HG03432 (cell line): Measurements from ENCODE around the gene SPATA9.
"Not testable (repeated sequence)": the region's sequence is repeated elsewhere in the genome, so short reads cannot be mapped to it uniquely, and the experiment has no call there.

Source experiments
- ATAC-seq: cut with Tn5 transposase; IDR thresholded peaks from one replicate; pipeline ENCODE4 v1.9.1; 2021; ENCODE audit warnings: mild to moderate bottlenecking, moderate library complexity; ENCODE audit not compliant: unreplicated experiment

Gene SPATA9

GRCh38 chr5:95646569-95647431 is 36.0 kb downstream of the SPATA9 start, which contains the start of gene RFESD:
RFESD (plus strand) TSS chr5:95646777; CDS start chr5:95652272, 5,495 bp downstream.
- ATAC-seq, result peak; percentile 99

- not testable (repeated sequence) for ATAC-seq
Measured at GRCh38 chr5:95646226-95646568, 36.6 kb downstream of the SPATA9 start.

GRCh38 chr5:95644351-95645042 is 38.3 kb downstream of the SPATA9 start:
- peak; percentile 41 for ATAC-seq

DNA sequence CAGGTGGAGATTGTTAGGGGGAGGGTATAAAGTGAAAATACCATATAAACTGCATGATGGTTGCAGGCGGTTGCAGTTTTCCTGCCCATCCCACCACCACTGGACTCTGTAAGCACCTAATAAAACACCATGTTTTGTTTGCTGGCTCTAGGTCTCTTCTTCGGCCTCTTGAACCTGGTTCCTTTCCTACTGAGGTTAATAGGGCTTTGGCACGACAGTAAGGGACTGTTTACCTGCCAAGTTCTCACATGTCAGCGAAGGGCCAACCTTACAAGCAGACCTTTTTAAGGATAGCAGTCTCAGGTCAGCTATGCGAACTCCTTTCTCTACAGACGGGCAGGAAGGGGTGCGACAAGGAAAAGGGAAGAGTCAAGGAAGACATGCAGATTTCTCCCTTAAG is 39.6 kb downstream of the SPATA9 start:
- no peak for ATAC-seq

DNA sequence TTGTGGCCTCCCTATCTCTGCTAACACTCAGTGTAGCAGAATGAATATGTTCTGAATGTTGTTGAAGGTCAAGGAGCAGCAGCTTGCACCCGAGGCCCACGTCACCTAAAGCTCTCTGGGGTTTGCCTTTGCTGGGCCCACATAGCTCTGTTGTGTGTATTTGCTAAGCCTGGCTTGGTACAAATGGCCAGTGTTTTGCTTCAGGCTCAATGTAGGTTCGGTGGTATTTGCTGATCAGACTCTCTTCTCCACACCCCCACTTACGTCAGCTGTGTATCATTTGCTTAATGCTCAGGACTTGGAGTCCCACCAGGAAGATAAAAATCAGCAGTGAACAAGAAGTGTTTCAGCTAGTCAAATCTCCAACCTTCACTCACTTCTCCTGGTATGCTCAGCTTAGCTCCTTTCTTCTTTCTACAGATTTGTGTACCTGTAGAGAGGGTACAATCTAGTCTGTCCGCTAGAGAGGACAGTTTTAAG is 41.0 kb downstream of the SPATA9 start:
- no peak for ATAC-seq

DNA sequence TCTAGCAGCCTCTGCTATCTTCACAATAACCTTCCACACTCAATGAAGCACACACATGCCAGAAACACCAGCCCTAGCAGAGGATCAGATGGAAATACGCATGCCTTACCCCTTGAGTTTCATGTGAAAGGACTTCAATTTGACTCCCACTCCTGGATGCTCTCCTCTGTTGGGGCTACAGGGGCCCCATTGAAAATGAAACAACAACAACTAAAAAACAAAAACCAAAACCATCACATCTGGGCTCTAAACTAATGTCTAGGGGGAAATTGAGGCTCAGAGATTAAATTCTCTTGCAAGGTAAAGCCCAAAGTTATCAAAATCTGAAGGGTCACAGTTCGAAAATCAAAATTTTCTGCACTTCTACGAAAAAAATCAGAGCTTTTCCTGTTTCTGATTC is 44.2 kb downstream of the SPATA9 start:
- no peak for ATAC-seq

- no peak for ATAC-seq
Measured at GRCh38 chr5:95634081-95634480, 48.7 kb downstream of the SPATA9 start.

DNA sequence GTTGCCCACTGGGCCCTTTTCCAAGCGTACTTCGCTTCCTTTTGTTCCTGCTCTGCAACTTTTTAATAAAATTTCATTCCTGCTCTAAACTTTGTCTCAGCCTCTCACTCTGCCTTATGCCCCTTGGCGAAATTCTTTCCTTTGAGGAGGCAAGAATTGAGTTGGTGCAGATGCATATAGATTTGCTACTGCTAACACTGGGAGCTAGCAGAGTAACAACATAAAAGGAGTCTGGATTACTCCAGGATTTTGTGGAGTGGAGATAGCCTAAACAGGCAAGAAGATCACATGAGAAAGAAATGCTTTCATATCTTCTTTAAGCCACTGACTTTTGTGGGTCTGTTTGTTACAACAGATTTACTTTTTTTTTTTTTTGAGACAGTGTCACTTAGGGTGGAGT is 49.1 kb downstream of the SPATA9 start:
- ATAC-seq, result no peak

- ATAC-seq, result not testable (repeated sequence)
Measured at GRCh38 chr5:95632942-95633341, 49.8 kb downstream of the SPATA9 start.

DNA sequence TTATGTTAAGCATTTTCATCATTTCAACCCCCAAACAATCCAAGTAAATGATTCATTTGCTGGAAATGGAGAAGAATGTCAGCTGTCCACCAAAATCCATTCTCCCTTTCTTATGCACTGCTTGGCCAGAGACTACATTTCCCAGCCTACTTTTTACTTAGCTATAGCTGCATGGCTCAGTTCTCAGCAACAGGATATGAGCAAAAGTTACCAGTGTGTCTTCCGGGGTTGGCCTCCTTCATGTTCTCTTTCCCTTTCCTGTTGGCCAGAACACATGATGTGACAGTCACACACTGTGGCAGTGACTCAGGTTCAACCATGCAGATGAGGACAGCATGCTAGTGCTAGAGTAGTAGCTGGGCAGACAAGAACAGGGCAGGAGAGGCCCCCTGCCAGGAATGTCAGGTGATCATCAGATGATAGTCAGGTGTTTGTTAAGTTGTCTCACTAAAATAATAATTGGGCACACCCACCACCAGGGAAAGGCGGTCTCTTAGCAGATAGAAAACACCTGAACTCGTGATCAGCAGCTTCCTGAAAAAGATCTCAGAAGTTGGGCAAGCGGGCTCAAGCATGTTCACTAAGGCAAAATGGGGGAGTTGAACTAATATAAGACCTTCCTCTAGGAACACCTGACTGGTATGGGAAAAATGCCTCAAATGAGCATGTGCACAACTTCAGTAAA is 50.7 kb downstream of the SPATA9 start:
- peak; percentile 94 for ATAC-seq

- ATAC-seq, result peak; percentile 7
Measured at GRCh38 chr5:95631255-95631958, 51.4 kb downstream of the SPATA9 start.

DNA sequence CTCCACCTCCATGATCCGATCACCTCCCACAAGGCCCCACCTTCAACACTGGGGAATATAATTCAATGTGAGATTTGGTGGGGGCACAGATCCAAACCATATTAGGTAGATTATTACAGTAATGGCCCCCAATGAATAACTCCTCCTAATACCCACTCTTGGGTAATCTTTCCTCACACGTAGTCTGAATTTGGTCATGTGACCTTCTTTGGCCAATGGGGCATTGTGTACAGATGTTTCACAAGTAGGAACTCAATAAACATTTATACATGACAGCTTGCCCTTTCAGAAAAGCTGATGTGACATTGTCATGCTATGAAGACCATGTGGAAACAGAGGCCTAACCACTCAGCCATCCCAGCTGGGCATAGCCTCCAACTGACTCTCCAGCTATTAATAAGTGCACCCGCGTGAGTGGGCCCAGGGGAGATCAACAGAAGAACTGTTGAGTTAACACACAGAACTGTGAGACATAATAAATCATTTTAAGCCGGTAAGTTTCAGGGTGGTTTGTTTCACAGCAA is 52.3 kb downstream of the SPATA9 start:
- ATAC-seq, result no peak

DNA sequence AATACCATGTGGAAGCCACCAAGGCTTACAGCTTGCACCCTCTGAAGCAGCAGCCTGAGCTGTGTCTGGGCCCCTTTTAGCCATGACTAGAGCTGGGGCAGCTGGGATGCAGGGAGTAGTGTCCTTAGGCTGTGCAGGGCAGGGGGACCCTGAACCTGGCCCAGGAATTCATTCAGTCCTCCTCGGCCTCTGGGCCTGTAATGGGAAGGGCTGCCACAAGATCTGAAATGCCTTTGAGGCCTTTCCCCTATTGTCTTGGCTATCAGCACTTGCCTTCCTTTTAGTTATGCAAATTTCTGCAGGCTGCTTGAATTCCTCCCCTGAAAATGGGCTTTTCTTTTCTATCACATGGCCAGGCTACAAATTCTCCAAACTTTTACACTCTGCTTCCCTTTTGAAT is 53.9 kb downstream of the SPATA9 start:
- ATAC-seq, result no peak

DNA sequence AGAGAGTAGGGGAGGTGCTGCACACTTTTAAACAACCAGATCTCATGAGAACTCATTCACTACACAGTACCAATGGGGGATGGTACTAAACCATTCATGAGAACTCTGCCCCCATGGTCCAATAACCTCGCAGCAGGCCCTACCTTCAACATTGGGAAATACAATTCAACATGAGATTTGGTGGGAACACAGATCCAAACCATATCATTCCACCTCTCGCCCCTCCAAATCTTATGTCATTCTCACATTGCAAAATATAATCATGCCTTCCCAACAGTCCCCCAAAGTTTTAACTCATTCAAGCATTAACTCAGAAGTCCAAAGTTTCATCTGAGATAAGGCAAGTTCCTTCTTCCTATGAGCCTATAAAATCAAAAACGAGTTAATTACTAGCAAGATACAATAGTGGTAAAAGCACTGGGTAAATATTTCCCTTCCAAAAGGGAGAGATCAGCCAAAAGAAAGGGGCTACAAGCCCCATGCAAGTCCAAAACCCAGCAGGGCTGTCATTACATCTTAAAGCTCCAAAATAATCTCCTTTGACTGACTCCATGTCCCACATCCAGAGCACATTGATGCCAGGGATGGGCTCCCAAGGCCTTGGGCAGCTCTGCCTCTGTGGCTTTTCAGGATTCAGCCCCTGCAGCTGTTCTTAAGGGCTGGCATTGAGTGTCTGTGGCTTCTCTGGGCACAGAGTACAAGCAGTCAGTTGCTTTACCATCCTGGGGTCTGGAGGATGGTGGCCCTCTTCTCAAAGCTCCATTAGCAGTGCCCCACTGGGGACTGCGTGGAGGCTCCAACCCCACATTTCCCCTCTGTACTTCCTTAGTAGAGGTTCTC is 54.6 kb downstream of the SPATA9 start:
- ATAC-seq, result no peak

- no peak for ATAC-seq
Measured at GRCh38 chr5:95626701-95627100, 56.1 kb downstream of the SPATA9 start.

- no peak for ATAC-seq
Measured at GRCh38 chr5:95624368-95624767, 58.4 kb downstream of the SPATA9 start.

DNA sequence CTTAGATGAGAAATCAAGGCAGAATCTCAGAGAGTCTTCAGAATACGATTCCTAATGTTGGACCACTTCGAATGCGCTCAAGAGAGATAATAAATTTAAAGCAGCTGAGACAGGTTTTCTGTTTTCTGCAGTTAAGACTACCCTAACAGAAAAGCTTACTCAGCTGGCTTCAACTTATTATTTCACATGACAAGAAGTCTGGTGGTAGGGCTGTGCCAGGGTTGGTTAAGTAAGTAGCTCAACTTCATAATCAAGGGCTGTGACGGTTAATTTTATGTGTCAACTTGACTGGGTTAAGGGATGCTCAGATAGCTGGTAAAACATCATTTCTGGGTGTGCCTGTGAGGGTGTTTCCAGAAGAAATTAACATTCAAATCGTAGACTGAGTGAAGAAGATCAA is 59.1 kb downstream of the SPATA9 start:
- no peak for ATAC-seq

- ATAC-seq, result no peak
Measured at GRCh38 chr5:95621839-95622629, 60.8 kb downstream of the SPATA9 start.
